ENCODE measurements around the gene SLC25A25. TPM values are rescaled to one million over a fixed set of nuclear protein-coding genes. Genes with fewer than 3 reads are reported as not detected.
A peak's percentile ranks its signal among the peaks of the same experiment; 100 is the strongest.

The SLC25A25 gene
- total and polyA plus RNA-seq, 2 of the 8 experiments (the other 6 are each of a cell fraction or from before 2014, with no cell fraction given): 6.5 to 18.5 TPM

DNA sequence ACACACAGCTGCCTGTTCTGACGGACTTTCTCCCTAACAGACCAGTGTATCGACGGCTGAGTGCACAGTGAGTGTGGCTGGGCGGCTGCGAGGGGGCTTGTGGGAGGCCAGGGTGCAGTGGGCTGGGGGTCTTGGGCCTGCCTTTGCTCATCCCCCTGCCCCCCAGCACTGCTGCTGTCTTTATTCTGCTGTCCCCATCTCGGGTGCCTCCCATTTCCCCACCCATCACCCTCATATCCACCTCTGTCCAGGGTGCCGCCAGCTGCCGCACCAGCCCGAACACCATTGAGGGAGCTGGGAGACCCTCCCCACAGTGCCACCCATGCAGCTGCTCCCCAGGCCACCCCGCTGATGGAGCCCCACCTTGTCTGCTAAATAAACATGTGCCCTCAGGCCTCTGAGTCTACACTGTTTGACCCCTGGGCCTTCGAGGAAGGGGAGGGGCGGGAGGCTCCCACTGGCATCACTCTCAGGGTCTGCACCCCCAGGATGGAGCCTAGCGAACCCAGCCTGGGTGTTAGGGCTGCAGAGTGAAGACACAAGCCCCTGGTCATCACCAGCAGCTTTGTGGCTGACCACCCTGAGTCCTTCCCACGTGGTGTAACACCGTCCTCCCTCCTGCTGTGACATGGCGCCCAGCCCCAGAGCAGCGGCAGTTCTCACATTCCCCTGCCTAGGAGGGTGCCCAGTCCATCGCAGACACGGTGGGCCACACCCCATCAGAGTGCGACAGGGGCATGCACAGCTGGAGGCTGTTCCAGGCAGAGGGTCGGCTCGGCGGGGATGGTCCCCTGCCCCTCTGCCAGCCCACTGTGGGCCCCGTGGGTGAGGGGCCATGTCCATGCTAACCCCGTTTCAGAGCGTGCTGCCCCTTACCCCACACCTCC, 85.3 kb downstream of the SLC25A25 start:
- no peaks in the 10 kb centered on the region for H3K23me2 ChIP-seq (ENCODE audit: low read depth, low read length)
- 88% methylated on average over 26 of the region's 26 CpGs; no CpG with 5 or more reads in 1 of the 2 experiments for WGBS, 2 experiments (ENCODE audit: extremely low coverage in 1 of 2, insufficient coverage in 1 of 2, insufficient read length in 1 of 2, insufficient replicate concordance in 2 of 2, low coverage in 1 of 2, low lambda C conversion rate in 2 of 2, missing lambda C conversion rate in 1 of 2)
- no peaks in the 10 kb centered on the region for H3K9me3 ChIP-seq (ENCODE audit: insufficient read depth in 2 of 2, low read depth in 1 of 2, low read length in 1 of 2)
- no peak overlapping the region for H4K5ac ChIP-seq (ENCODE audit: insufficient read length, low read depth, low read length)
- H4K91ac ChIP-seq (replicated peaks; ENCODE audit: insufficient read length, low read length): no peak overlapping the region
- DNase-seq (ENCODE audit: low read depth in 1 of 2, low spot score in 2 of 2) (no peak), FAIRE-seq (no peak)
- no peaks in the 10 kb centered on the region for H3K79me2 ChIP-seq (ENCODE audit: control insufficient read depth in 1 of 2, insufficient read depth in 2 of 2, low read length in 2 of 2)
- ChIA-PET POLR2A (ENCODE audit: partially characterized antibody) (no interaction called here), CTCF (ENCODE audit: partially characterized antibody) (interaction anchor here (0.6 to 6.1 kb wide), 3 partner anchors 25 to 283 kb away, joined by 5 to 74 read pairs (median 9); partner anchors contain the start of gene PTGES2)
- H3K4ac ChIP-seq (replicated peaks; ENCODE audit: insufficient read length, low read depth, low read length): no peak overlapping the region
- no peak overlapping the region for H3K14ac ChIP-seq (ENCODE audit: insufficient read length)
- no peaks in the 10 kb centered on the region for H4K20me1 ChIP-seq (replicated peaks in 1 of 2; ENCODE audit: control insufficient read depth in 1 of 2, insufficient read depth in 2 of 2, low read length in 2 of 2)
- H3K27me3 ChIP-seq (replicated peaks in 1 of 4; ENCODE audit: control insufficient read depth in 3 of 4, extremely low read depth in 1 of 4, insufficient read depth in 3 of 4, low read length in 3 of 4): no peaks in the 10 kb centered on the region; a peak in 2 of 7 replicates
- no peak overlapping the region for H3K4me2 ChIP-seq (ENCODE audit: insufficient read depth in 1 of 2, low read depth in 2 of 2, low read length in 2 of 2)
- H3K27ac ChIP-seq (ENCODE audit: low read depth, low read length): no peak overlapping the region
- no peak overlapping the region for H3K23ac ChIP-seq (ENCODE audit: insufficient read length)
- no peak overlapping the region for H3K4me3 ChIP-seq (ENCODE audit: extremely low read depth in 1 of 4, insufficient read depth in 2 of 4, low read depth in 3 of 4, low read length in 4 of 4)
- H2AFZ ChIP-seq (ENCODE audit: low read length): no peak overlapping the region
- H3K79me1 ChIP-seq (ENCODE audit: low read depth, low read length): no peaks in the 10 kb centered on the region
- peak overlapping the region; percentile 47; the same call in 1 of the 2 replicates for H2AK5ac ChIP-seq (ENCODE audit: low read depth, low read length)
- H2BK20ac ChIP-seq (ENCODE audit: low read length): no peak overlapping the region
- H3K4me1 ChIP-seq (replicated peaks in 1 of 4; ENCODE audit: control insufficient read depth in 3 of 4, insufficient read depth in 4 of 4, low read length in 3 of 4): peaks cover 0 to 8% (median 3%) of the 10 kb centered on the region in 4 experiments; a peak in 5 of 7 replicates
- H4K8ac ChIP-seq (ENCODE audit: extremely low read depth, insufficient read depth, low read length): no peak overlapping the region
- no peaks in the 10 kb centered on the region for H3K36me3 ChIP-seq (ENCODE audit: control insufficient read depth in 2 of 4, insufficient read depth in 4 of 4, low read length in 3 of 4)
- peak overlapping the region; percentile 35; the same call in 1 of the 2 replicates for H2BK5ac ChIP-seq (ENCODE audit: low read depth, low read length)
- H2BK15ac ChIP-seq (ENCODE audit: low read length): 0 out of 2 replicates have a peak overlapping the region, but pooled peaks have one; percentile 8
- no peak overlapping the region for H3K18ac ChIP-seq (ENCODE audit: extremely low read depth, low read length)
- H2BK120ac ChIP-seq (replicated peaks; ENCODE audit: low read depth, low read length): no peak overlapping the region
- no peak overlapping the region for H3K56ac ChIP-seq (replicated peaks; ENCODE audit: insufficient read length, low read depth, low read length)
- H2BK12ac ChIP-seq (ENCODE audit: low read depth, low read length): no peak overlapping the region
- H3K9ac ChIP-seq (replicated peaks in 1 of 4; ENCODE audit: extremely low read depth in 1 of 4, low read depth in 3 of 4, low read length in 3 of 4): no peak overlapping the region
- TF ChIP-seq POLR2AphosphoS5 (IDR thresholded peaks at IDR 0.05; ENCODE audit: low read depth, low read length): no peak
- no peak for TF ChIP-seq SP2 (IDR thresholded peaks at IDR 0.05; ENCODE audit: low read length)
- TF ChIP-seq, protein P1, sequence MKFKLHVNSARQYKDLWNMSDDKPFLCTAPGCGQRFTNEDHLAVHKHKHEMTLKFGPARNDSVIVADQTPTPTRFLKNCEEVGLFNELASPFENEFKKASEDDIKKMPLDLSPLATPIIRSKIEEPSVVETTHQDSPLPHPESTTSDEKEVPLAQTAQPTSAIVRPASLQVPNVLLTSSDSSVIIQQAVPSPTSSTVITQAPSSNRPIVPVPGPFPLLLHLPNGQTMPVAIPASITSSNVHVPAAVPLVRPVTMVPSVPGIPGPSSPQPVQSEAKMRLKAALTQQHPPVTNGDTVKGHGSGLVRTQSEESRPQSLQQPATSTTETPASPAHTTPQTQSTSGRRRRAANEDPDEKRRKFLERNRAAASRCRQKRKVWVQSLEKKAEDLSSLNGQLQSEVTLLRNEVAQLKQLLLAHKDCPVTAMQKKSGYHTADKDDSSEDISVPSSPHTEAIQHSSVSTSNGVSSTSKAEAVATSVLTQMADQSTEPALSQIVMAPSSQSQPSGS (IDR thresholded peaks at IDR 0.05; ENCODE audit: low read length): no peak
